Caco-2 (cell line): ENCODE results near the gene EPHB1. TPM values are rescaled to one million over a fixed set of nuclear protein-coding genes. Genes with fewer than 3 reads are reported as not detected.

Experiments
- BruUV-seq: library from RNA; stranded (reverse); fragments of 400-500 nt; replicated peaks from 2 replicates; lab custom pipeline; 2021; lab: Mats Ljungman, UMichigan
- CTCF ChIA-PET: fragments of 300-600 bp; sonication (Branson Sonifier 250); formaldehyde crosslinking; loops from one replicate; lab custom pipeline; 2022; ENCODE audit warnings: antibody characterized with exemption; lab: Charles Lee
- POLR2A ChIA-PET: fragments of 300-600 bp; sonication (Branson Sonifier 250); formaldehyde crosslinking; loops from one replicate; lab custom pipeline; 2022; ENCODE audit warnings: antibody characterized with exemption; lab: Charles Lee
- DNase-seq, 2 experiments: peaks; one replicate each; pipeline versions ENCODE4 v3.0.0 to v3.0.0-alpha.2; 2020 to 2022
- H3K27me3 ChIP-seq: replicated peaks from 2 replicates; pipeline ENCODE4 v1.6.0; 2011; ENCODE audit warnings: low read length; ENCODE audit not compliant: control insufficient read depth, insufficient read depth
- H3K36me3 ChIP-seq: 2 replicates; pipeline ENCODE4 v1.5.1; 2011; ENCODE audit warnings: low read length; ENCODE audit not compliant: control insufficient read depth, insufficient read depth
- H3K4me1 ChIP-seq: fragments of 250-450 bp; sonication (Bioruptor Pico); 2 replicates; pipeline ENCODE4 v1.5.1; 2020; ENCODE audit warnings: mild to moderate bottlenecking
- H3K4me3 ChIP-seq: 2 replicates; pipeline ENCODE4 v1.5.1; 2011; ENCODE audit warnings: low read depth, mild to moderate bottlenecking, control low read depth, low read length
- H3K9me3 ChIP-seq: fragments of 250-450 bp; sonication (Bioruptor Pico); 2 replicates; pipeline ENCODE4 v1.5.1; 2020; ENCODE audit warnings: mild to moderate bottlenecking, moderate library complexity
- H3K27ac Mint-ChIP-seq: one replicate; pipeline ENCODE4 v1.8.0; 2022; ENCODE audit warnings: mixed read lengths; ENCODE audit not compliant: unreplicated experiment
- H3K27me3 Mint-ChIP-seq: one replicate; pipeline ENCODE4 v1.8.0; 2022; ENCODE audit warnings: mixed read lengths; ENCODE audit not compliant: insufficient read depth, unreplicated experiment
- H3K36me3 Mint-ChIP-seq: one replicate; pipeline ENCODE4 v1.8.0; 2022; ENCODE audit warnings: mild to moderate bottlenecking, mixed read lengths; ENCODE audit not compliant: insufficient read depth, unreplicated experiment
- H3K4me1 Mint-ChIP-seq: one replicate; pipeline ENCODE4 v1.8.0; 2022; ENCODE audit warnings: low read depth, mixed read lengths; ENCODE audit not compliant: unreplicated experiment
- H3K4me3 Mint-ChIP-seq: one replicate; pipeline ENCODE4 v1.8.0; 2022; ENCODE audit warnings: mild to moderate bottlenecking, moderate library complexity, mixed read lengths; ENCODE audit not compliant: unreplicated experiment
- H3K9me3 Mint-ChIP-seq: one replicate; pipeline ENCODE4 v1.8.0; 2022; ENCODE audit warnings: mixed read lengths; ENCODE audit not compliant: unreplicated experiment
- intact Hi-C: fragments of 100-400 bp; cut with micrococcal nuclease; formaldehyde crosslinking; loops from one replicate; pipeline ENCODE4 v1.10.0; 2022; ENCODE audit not compliant: unreplicated experiment
- total RNA-seq: library from RNA; stranded (reverse); gene quantifications from 2 replicates; pipeline ENCODE4 v1.2.3, GENCODE V29; 2022
- TF ChIP-seq, protein P1 (sequence below), 2 experiments: fragments of 200-600 bp in 1 of 2; IDR thresholded peaks; 1 replicate in 1 of 2; 2 replicates in 1 of 2; pipeline versions ENCODE4 v1.5.1 to v1.8.0; 2011 to 2022; ENCODE audit warnings: antibody characterized with exemption in 1 of 2, control low read depth in 1 of 2, inconsistent platforms in 1 of 2, low read depth in 1 of 2, low read length in 1 of 2, mild to moderate bottlenecking in 1 of 2, moderate library complexity in 1 of 2; ENCODE audit not compliant: insufficient read depth in 1 of 2, severe bottlenecking in 1 of 2, unreplicated experiment in 1 of 2

Gene EPHB1
- total RNA-seq, 1 experiment from 2014 or later: 2.3 TPM

- TF ChIP-seq, protein P1, sequence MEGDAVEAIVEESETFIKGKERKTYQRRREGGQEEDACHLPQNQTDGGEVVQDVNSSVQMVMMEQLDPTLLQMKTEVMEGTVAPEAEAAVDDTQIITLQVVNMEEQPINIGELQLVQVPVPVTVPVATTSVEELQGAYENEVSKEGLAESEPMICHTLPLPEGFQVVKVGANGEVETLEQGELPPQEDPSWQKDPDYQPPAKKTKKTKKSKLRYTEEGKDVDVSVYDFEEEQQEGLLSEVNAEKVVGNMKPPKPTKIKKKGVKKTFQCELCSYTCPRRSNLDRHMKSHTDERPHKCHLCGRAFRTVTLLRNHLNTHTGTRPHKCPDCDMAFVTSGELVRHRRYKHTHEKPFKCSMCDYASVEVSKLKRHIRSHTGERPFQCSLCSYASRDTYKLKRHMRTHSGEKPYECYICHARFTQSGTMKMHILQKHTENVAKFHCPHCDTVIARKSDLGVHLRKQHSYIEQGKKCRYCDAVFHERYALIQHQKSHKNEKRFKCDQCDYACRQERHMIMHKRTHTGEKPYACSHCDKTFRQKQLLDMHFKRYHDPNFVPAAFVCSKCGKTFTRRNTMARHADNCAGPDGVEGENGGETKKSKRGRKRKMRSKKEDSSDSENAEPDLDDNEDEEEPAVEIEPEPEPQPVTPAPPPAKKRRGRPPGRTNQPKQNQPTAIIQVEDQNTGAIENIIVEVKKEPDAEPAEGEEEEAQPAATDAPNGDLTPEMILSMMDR (IDR thresholded peaks at IDR 0.05; ENCODE audit: insufficient read depth in 1 of 2, low read depth in 1 of 2, low read length in 1 of 2, severe bottlenecking in 1 of 2, unreplicated experiment in 1 of 2): no peak
- intact Hi-C loops: no loop called here
- no peaks in the 10 kb centered on the region for H3K36me3 Mint-ChIP-seq
- Histone ChIP-seq H3K27me3 (no peaks in the 10 kb centered on the region), H3K4me1 (no peaks in the 10 kb centered on the region), H3K36me3 (no peaks in the 10 kb centered on the region), H3K9me3 (no peaks in the 10 kb centered on the region), H3K4me3 (no peak overlapping the region)
- peaks cover 23% of the 10 kb centered on the region for H3K27me3 Mint-ChIP-seq
- no peaks in the 10 kb centered on the region for H3K9me3 Mint-ChIP-seq
- H3K4me1 Mint-ChIP-seq: no peaks in the 10 kb centered on the region
- no peak for DNase-seq
- ChIA-PET CTCF (no interaction called here), POLR2A (no interaction called here)
- no peak overlapping the region for H3K4me3 Mint-ChIP-seq
- H3K27ac Mint-ChIP-seq: no peak overlapping the region
- no TSS peak for BruUV-seq
Measured at GRCh38 chr3:135155228-135155627, 360.2 kb downstream of the EPHB1 start.

DNA sequence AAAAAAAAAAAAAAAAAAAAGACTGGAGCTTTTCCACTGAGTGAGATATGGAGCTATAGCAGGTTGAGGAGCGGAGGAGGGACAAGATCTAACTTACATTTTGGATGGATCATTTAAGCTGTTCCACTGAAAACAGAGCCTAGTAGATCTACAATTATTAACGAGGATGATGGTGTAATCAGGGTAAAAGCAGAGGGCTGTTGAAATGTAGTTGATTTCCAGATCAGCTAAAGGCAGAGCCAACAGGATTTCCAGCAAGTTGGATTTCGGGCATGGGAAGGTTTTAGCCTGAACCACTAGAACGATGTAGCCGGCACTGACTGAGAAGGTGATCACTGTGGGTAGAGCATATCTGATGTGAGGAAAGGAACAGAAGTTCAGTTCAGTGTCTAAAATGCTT lies 360.7 kb downstream of the EPHB1 start:
- Histone ChIP-seq H3K9me3 (no peaks in the 10 kb centered on the region), H3K27me3 (no peaks in the 10 kb centered on the region), H3K4me1 (no peaks in the 10 kb centered on the region), H3K36me3 (no peaks in the 10 kb centered on the region), H3K4me3 (no peak overlapping the region)
- ChIA-PET CTCF (no interaction called here), POLR2A (no interaction called here)
- H3K27ac Mint-ChIP-seq: no peak overlapping the region
- no peaks in the 10 kb centered on the region for H3K36me3 Mint-ChIP-seq
- intact Hi-C loops: no loop called here
- BruUV-seq: no TSS peak
- H3K4me3 Mint-ChIP-seq: no peak overlapping the region
- no peaks in the 10 kb centered on the region for H3K4me1 Mint-ChIP-seq
- TF ChIP-seq, protein P1 (IDR thresholded peaks at IDR 0.05; ENCODE audit: insufficient read depth in 1 of 2, low read depth in 1 of 2, low read length in 1 of 2, severe bottlenecking in 1 of 2, unreplicated experiment in 1 of 2): no peak
- no peak for DNase-seq
- H3K9me3 Mint-ChIP-seq: no peaks in the 10 kb centered on the region
- peaks cover 23% of the 10 kb centered on the region for H3K27me3 Mint-ChIP-seq

DNA sequence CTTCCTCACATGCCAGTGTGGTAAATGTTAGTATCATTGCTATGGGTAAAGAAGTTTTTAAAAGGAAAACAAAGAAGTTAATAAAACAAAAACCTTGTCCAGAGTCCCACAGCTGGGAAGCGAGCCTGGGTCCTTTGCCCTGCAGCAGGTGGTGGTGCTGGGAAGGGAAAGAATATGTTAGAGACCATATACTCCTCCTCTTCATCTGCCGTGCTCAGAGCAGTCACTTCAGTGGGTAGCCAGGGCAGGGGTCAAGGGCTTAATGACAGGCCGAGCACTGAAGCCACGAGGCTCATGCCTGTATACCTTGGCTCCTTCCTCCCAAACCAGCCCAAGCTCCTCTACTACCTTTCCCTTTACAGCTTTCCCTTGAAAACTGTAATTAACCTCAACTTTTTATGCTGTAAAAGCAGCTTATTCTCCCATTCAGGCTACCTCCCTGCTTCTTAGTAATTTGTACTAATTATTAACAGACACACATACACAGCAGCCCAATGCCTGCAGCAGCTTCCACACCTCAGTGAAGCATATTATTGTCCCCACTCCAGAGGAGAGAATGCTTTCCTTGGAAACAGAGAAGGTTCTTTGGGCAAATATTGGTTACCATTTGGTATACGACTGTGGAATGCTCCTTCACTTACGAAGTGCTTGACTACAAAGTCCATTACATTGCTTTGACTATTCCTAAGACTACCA lies 362.1 kb downstream of the EPHB1 start:
- intact Hi-C loops: no loop called here
- Mint-ChIP-seq H3K9me3 (no peaks in the 10 kb centered on the region), H3K36me3 (no peaks in the 10 kb centered on the region), H3K4me3 (no peak overlapping the region), H3K27ac (no peak overlapping the region), H3K4me1 (no peaks in the 10 kb centered on the region), H3K27me3 (peaks cover 23% of the 10 kb centered on the region)
- TF ChIP-seq, protein P1 (IDR thresholded peaks at IDR 0.05; ENCODE audit: insufficient read depth in 1 of 2, low read depth in 1 of 2, low read length in 1 of 2, severe bottlenecking in 1 of 2, unreplicated experiment in 1 of 2): no peak
- Histone ChIP-seq H3K36me3 (no peaks in the 10 kb centered on the region), H3K4me3 (no peak overlapping the region), H3K9me3 (no peaks in the 10 kb centered on the region), H3K27me3 (no peaks in the 10 kb centered on the region), H3K4me1 (no peaks in the 10 kb centered on the region)
- ChIA-PET CTCF (no interaction called here), POLR2A (no interaction called here)
- DNase-seq: no peak
- BruUV-seq: no TSS peak
